ENCODE results near the gene HOXD13.

Gene HOXD13

GRCh38 chr2:176124947-176125771 lies 32.6 kb downstream of the HOXD13 start:
- no peak for DNase-seq
- in situ Hi-C loops (cut with HindIII; ENCODE audit: low pct_ligation_motif_present, low pct_unique_long_range_greater_than_20kb, low sequenced_read_pairs): loop anchor here (25.0 kb wide), 2 partner anchors 312 to 537 kb away; no protein-coding TSS in a partner anchor

- in situ Hi-C loops (cut with HindIII; ENCODE audit: low pct_ligation_motif_present, low pct_unique_long_range_greater_than_20kb, low sequenced_read_pairs): loop anchor here (25.0 kb wide), 2 partner anchors 312 to 537 kb away; no protein-coding TSS in a partner anchor
- no peak for DNase-seq
Measured at GRCh38 chr2:176125772-176126054, 33.2 kb downstream of the HOXD13 start.

- in situ Hi-C loops (cut with HindIII; ENCODE audit: low pct_ligation_motif_present, low pct_unique_long_range_greater_than_20kb, low sequenced_read_pairs): loop anchor here (25.0 kb wide), 2 partner anchors 310 to 535 kb away; no protein-coding TSS in a partner anchor
- DNase-seq: peak; percentile 67
Measured at GRCh38 chr2:176126929-176127773, 34.6 kb downstream of the HOXD13 start.

- in situ Hi-C loops (cut with HindIII; ENCODE audit: low pct_ligation_motif_present, low pct_unique_long_range_greater_than_20kb, low sequenced_read_pairs): loop anchor here (25.0 kb wide), 2 partner anchors 310 to 535 kb away; no protein-coding TSS in a partner anchor
- DNase-seq: no peak
Measured at GRCh38 chr2:176127774-176128072, 35.2 kb downstream of the HOXD13 start.

GRCh38 chr2:176128172-176128981 lies 35.9 kb downstream of the HOXD13 start:
- DNase-seq: no peak
- in situ Hi-C loops (cut with HindIII; ENCODE audit: low pct_ligation_motif_present, low pct_unique_long_range_greater_than_20kb, low sequenced_read_pairs): loop anchor here (25.0 kb wide), 2 partner anchors 309 to 534 kb away; no protein-coding TSS in a partner anchor

GRCh38 chr2:176128982-176129796 lies 36.7 kb downstream of the HOXD13 start, which contains the start of gene HOXD8:
Gene HOXD8, plus strand, starts transcription at chr2:176129705. Its CDS starts 662 bp downstream, at chr2:176130367.
- DNase-seq: peak; percentile 89
- in situ Hi-C loops (cut with HindIII; ENCODE audit: low pct_ligation_motif_present, low pct_unique_long_range_greater_than_20kb, low sequenced_read_pairs): loop anchor here (25.0 kb wide), 2 partner anchors 308 to 533 kb away; no protein-coding TSS in a partner anchor

- in situ Hi-C loops (cut with HindIII; ENCODE audit: low pct_ligation_motif_present, low pct_unique_long_range_greater_than_20kb, low sequenced_read_pairs): loop anchor here (25.0 kb wide), 2 partner anchors 308 to 533 kb away; no protein-coding TSS in a partner anchor
- DNase-seq: no peak
Measured at GRCh38 chr2:176129813-176130146, 37.3 kb downstream of the HOXD13 start.

- DNase-seq: peak; percentile 73
- in situ Hi-C loops (cut with HindIII; ENCODE audit: low pct_ligation_motif_present, low pct_unique_long_range_greater_than_20kb, low sequenced_read_pairs): loop anchor here (25.0 kb wide), 2 partner anchors 307 to 532 kb away; no protein-coding TSS in a partner anchor
Measured at GRCh38 chr2:176130147-176130956, 37.8 kb downstream of the HOXD13 start.

GRCh38 chr2:176130957-176131847 lies 38.7 kb downstream of the HOXD13 start:
- no peak for DNase-seq

GRCh38 chr2:176131848-176132158 lies 39.3 kb downstream of the HOXD13 start:
- in situ Hi-C loops (cut with HindIII; ENCODE audit: low pct_ligation_motif_present, low pct_unique_long_range_greater_than_20kb, low sequenced_read_pairs): loop anchor here (25.0 kb wide), 2 partner anchors 305 to 530 kb away; no protein-coding TSS in a partner anchor

More at GRCh38 chr2:176130957-176131847, 38.7 kb downstream of the HOXD13 start:
- in situ Hi-C loops (cut with HindIII; ENCODE audit: low pct_ligation_motif_present, low pct_unique_long_range_greater_than_20kb, low sequenced_read_pairs): loop anchor here (25.0 kb wide), 2 partner anchors 306 to 531 kb away; no protein-coding TSS in a partner anchor

GRCh38 chr2:176132205-176133171 lies 40.0 kb downstream of the HOXD13 start:
- DNase-seq: peak; percentile 51
- in situ Hi-C loops (cut with HindIII; ENCODE audit: low pct_ligation_motif_present, low pct_unique_long_range_greater_than_20kb, low sequenced_read_pairs): loop anchor here (25.0 kb wide), 2 partner anchors 305 to 530 kb away; no protein-coding TSS in a partner anchor

More at GRCh38 chr2:176131848-176132158, 39.3 kb downstream of the HOXD13 start:
- no peak for DNase-seq

GRCh38 chr2:176133389-176133788 lies 40.9 kb downstream of the HOXD13 start:
- in situ Hi-C loops (cut with HindIII; ENCODE audit: low pct_ligation_motif_present, low pct_unique_long_range_greater_than_20kb, low sequenced_read_pairs): loop anchor here (25.0 kb wide), 2 partner anchors 304 to 529 kb away; no protein-coding TSS in a partner anchor
- no peak for DNase-seq

GRCh38 chr2:176134035-176134434 lies 41.5 kb downstream of the HOXD13 start:
- in situ Hi-C loops (cut with HindIII; ENCODE audit: low pct_ligation_motif_present, low pct_unique_long_range_greater_than_20kb, low sequenced_read_pairs): loop anchor here (25.0 kb wide), 2 partner anchors 303 to 528 kb away; no protein-coding TSS in a partner anchor

GRCh38 chr2:176135035-176135440 lies 42.5 kb downstream of the HOXD13 start:
- in situ Hi-C loops (cut with HindIII; ENCODE audit: low pct_ligation_motif_present, low pct_unique_long_range_greater_than_20kb, low sequenced_read_pairs): loop anchor here (25.0 kb wide), 2 partner anchors 302 to 527 kb away; no protein-coding TSS in a partner anchor
- DNase-seq: peak; percentile 46

More at GRCh38 chr2:176134035-176134434, 41.5 kb downstream of the HOXD13 start:
- no peak for DNase-seq
